Measurements from ENCODE around the gene ZNF23.

Gene ZNF23

DNA sequence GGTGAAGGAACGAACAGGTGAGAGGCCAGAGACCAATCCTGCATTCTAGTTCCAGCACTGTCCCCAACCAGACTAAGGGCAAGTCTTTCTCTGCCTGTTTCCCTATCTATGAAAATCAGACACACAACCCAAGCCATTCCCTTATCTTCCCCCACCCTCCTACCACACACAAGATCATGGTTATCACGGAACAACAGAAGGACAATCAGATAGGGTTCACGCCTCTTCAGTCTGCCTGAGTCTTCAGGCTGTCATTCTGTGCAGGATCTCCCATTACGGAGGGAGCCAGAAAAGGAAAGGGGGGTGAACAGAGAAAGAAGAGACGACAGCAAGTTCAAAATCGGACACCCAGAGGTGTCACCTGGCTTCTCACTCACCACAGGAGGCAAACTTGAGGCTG is 31.3 kb downstream of the ZNF23 start:
- Histone ChIP-seq H3K9me3 (replicated peaks in 1 of 2; ENCODE audit: control insufficient read depth in 2 of 2, insufficient read depth in 1 of 2, low read depth in 1 of 2, low read length in 2 of 2) (no peaks in the 10 kb centered on the region), H3K79me1 (ENCODE audit: low read depth, low read length) (no peaks in the 10 kb centered on the region), H2AK5ac (ENCODE audit: low read depth, low read length) (no peak overlapping the region), H3K23ac (ENCODE audit: low read depth, low read length, poor library complexity) (no peak overlapping the region), H3K18ac (ENCODE audit: low read length) (no peak overlapping the region), H2BK12ac (ENCODE audit: low read length) (no peak overlapping the region), H3K36me3 (replicated peaks in 1 of 2; ENCODE audit: control insufficient read depth in 2 of 2, insufficient read depth in 2 of 2, low read length in 2 of 2) (no peaks in the 10 kb centered on the region), H3K9ac (ENCODE audit: low read depth, low read length, poor library complexity) (no peak overlapping the region), H3K4me1 (ENCODE audit: control insufficient read depth in 2 of 2, insufficient read depth in 1 of 2, low read depth in 1 of 2, low read length in 2 of 2) (peaks cover 0 to 5% of the 10 kb centered on the region in 2 donors), H3K27ac (replicated peaks; ENCODE audit: low read length) (no peak overlapping the region), H2BK5ac (ENCODE audit: low read length) (no peak overlapping the region), H4K8ac (ENCODE audit: low read depth, low read length) (no peak overlapping the region), H2AFZ (ENCODE audit: low read length) (no peak overlapping the region), H3K27me3 (ENCODE audit: control insufficient read depth in 3 of 3, insufficient read depth in 3 of 3, low read depth in 1 of 3, low read length in 3 of 3) (peaks cover 0 to 12% (median 2%) of the 10 kb centered on the region in 3 experiments), H2BK15ac (ENCODE audit: low read length) (no peak overlapping the region), H2BK120ac (ENCODE audit: low read depth, low read length) (no peak overlapping the region), H3K4ac (ENCODE audit: low read length) (no peak overlapping the region), H3K4me3 (ENCODE audit: low read length in 2 of 2) (no peak overlapping the region), H3K4me2 (ENCODE audit: insufficient read depth, low read length, poor library complexity, severe bottlenecking) (no peak overlapping the region), H4K91ac (ENCODE audit: low read depth, low read length, poor library complexity) (no peak overlapping the region), H3K14ac (ENCODE audit: low read length) (no peak overlapping the region)
- no CpG with 5 or more reads among the region's 6 CpGs for WGBS, 2 donors (ENCODE audit: extremely low coverage in 2 of 2, insufficient read length in 2 of 2, insufficient replicate concordance in 1 of 2)
- no peak for DNase-seq (ENCODE audit: low spot score)

DNA sequence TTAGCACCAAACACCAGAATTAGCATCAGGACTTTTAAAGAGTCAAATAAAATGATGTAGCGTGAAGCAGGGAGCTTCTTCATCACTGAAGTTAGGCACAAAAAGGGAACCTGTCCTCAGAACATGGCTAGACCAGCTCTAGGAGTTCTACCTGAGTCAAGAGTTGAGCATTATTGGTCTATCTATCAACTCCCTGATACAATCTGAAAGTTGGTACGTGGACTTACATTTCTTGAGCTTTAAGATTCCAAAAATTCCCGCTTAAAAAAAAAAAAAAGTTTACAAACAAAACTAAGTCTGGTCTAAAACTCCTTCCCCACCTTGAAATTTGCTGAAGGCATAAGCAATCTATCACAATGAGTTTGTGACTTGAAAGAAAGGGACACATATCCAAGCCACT is 32.5 kb downstream of the ZNF23 start:
- no peak overlapping the region for H3K4me2 ChIP-seq (ENCODE audit: insufficient read depth, low read length, poor library complexity, severe bottlenecking)
- H3K27ac ChIP-seq (replicated peaks; ENCODE audit: low read length): no peak overlapping the region
- no peak overlapping the region for H3K23ac ChIP-seq (ENCODE audit: low read depth, low read length, poor library complexity)
- no peak overlapping the region for H2BK5ac ChIP-seq (ENCODE audit: low read length)
- H3K36me3 ChIP-seq (replicated peaks in 1 of 2; ENCODE audit: control insufficient read depth in 2 of 2, insufficient read depth in 2 of 2, low read length in 2 of 2): no peaks in the 10 kb centered on the region
- H3K4me3 ChIP-seq (ENCODE audit: low read length in 2 of 2): no peak overlapping the region
- no peak overlapping the region for H4K8ac ChIP-seq (ENCODE audit: low read depth, low read length)
- no peak overlapping the region for H4K91ac ChIP-seq (ENCODE audit: low read depth, low read length, poor library complexity)
- no peak overlapping the region for H2AK5ac ChIP-seq (ENCODE audit: low read depth, low read length)
- no peaks in the 10 kb centered on the region for H3K9me3 ChIP-seq (replicated peaks in 1 of 2; ENCODE audit: control insufficient read depth in 2 of 2, insufficient read depth in 1 of 2, low read depth in 1 of 2, low read length in 2 of 2)
- no peak overlapping the region for H2BK15ac ChIP-seq (ENCODE audit: low read length)
- H3K9ac ChIP-seq (ENCODE audit: low read depth, low read length, poor library complexity): no peak overlapping the region
- H2BK120ac ChIP-seq (ENCODE audit: low read depth, low read length): no peak overlapping the region
- H3K4me1 ChIP-seq (ENCODE audit: control insufficient read depth in 2 of 2, insufficient read depth in 1 of 2, low read depth in 1 of 2, low read length in 2 of 2): peaks cover 0 to 7% of the 10 kb centered on the region in 2 donors
- H2AFZ ChIP-seq (ENCODE audit: low read length): no peak overlapping the region
- no peak overlapping the region for H3K18ac ChIP-seq (ENCODE audit: low read length)
- H3K14ac ChIP-seq (ENCODE audit: low read length): no peak overlapping the region
- H3K4ac ChIP-seq (ENCODE audit: low read length): no peak overlapping the region
- H3K27me3 ChIP-seq (ENCODE audit: control insufficient read depth in 3 of 3, insufficient read depth in 3 of 3, low read depth in 1 of 3, low read length in 3 of 3): peaks cover 0 to 24% (median 6%) of the 10 kb centered on the region in 3 experiments
- no peak for DNase-seq (ENCODE audit: low spot score)
- no CpG with 5 or more reads among the region's 3 CpGs for WGBS, 2 donors (ENCODE audit: extremely low coverage in 2 of 2, insufficient read length in 2 of 2, insufficient replicate concordance in 1 of 2)
- no peak overlapping the region for H2BK12ac ChIP-seq (ENCODE audit: low read length)
- no peaks in the 10 kb centered on the region for H3K79me1 ChIP-seq (ENCODE audit: low read depth, low read length)

DNA sequence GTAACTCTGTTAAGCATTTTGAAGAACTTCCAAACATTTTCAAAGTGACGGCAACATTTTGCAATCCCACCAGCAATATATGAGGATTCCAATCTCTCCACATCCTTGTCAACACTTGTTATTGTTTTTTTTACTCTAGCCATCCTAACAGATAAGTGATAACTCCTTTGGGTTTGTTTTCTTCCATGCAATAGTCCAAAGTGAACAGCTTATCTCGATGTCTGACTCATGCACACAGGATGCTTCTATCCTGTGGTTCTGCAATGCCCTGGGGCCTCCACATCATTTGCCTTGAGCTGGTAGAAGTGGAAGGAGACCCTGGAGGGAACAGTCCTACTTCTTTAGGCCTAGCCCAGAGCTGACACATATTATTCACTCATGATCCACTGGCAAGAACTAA is 33.2 kb downstream of the ZNF23 start:
- no peak overlapping the region for H3K18ac ChIP-seq (ENCODE audit: low read length)
- H4K8ac ChIP-seq (ENCODE audit: low read depth, low read length): no peak overlapping the region
- no peaks in the 10 kb centered on the region for H3K79me1 ChIP-seq (ENCODE audit: low read depth, low read length)
- H3K27ac ChIP-seq (replicated peaks; ENCODE audit: low read length): no peak overlapping the region
- H2BK15ac ChIP-seq (ENCODE audit: low read length): no peak overlapping the region
- H3K9ac ChIP-seq (ENCODE audit: low read depth, low read length, poor library complexity): no peak overlapping the region
- no peak overlapping the region for H2BK12ac ChIP-seq (ENCODE audit: low read length)
- no peaks in the 10 kb centered on the region for H3K9me3 ChIP-seq (replicated peaks in 1 of 2; ENCODE audit: control insufficient read depth in 2 of 2, insufficient read depth in 1 of 2, low read depth in 1 of 2, low read length in 2 of 2)
- no peak overlapping the region for H3K4me3 ChIP-seq (ENCODE audit: low read length in 2 of 2)
- H2AFZ ChIP-seq (ENCODE audit: low read length): no peak overlapping the region
- peaks cover 0 to 7% of the 10 kb centered on the region in 2 donors for H3K4me1 ChIP-seq (ENCODE audit: control insufficient read depth in 2 of 2, insufficient read depth in 1 of 2, low read depth in 1 of 2, low read length in 2 of 2)
- H3K27me3 ChIP-seq (ENCODE audit: control insufficient read depth in 3 of 3, insufficient read depth in 3 of 3, low read depth in 1 of 3, low read length in 3 of 3): peaks cover 0 to 31% (median 7%) of the 10 kb centered on the region in 3 experiments
- no peaks in the 10 kb centered on the region for H3K36me3 ChIP-seq (replicated peaks in 1 of 2; ENCODE audit: control insufficient read depth in 2 of 2, insufficient read depth in 2 of 2, low read length in 2 of 2)
- no peak overlapping the region for H2AK5ac ChIP-seq (ENCODE audit: low read depth, low read length)
- no peak overlapping the region for H4K91ac ChIP-seq (ENCODE audit: low read depth, low read length, poor library complexity)
- no peak overlapping the region for H3K4me2 ChIP-seq (ENCODE audit: insufficient read depth, low read length, poor library complexity, severe bottlenecking)
- WGBS, 2 donors (ENCODE audit: extremely low coverage in 2 of 2, insufficient read length in 2 of 2, insufficient replicate concordance in 1 of 2): no CpG with 5 or more reads among the region's 2 CpGs
- H3K14ac ChIP-seq (ENCODE audit: low read length): no peak overlapping the region
- no peak overlapping the region for H2BK120ac ChIP-seq (ENCODE audit: low read depth, low read length)
- DNase-seq (ENCODE audit: low spot score): no peak
- H2BK5ac ChIP-seq (ENCODE audit: low read length): no peak overlapping the region
- H3K4ac ChIP-seq (ENCODE audit: low read length): no peak overlapping the region
- no peak overlapping the region for H3K23ac ChIP-seq (ENCODE audit: low read depth, low read length, poor library complexity)

DNA sequence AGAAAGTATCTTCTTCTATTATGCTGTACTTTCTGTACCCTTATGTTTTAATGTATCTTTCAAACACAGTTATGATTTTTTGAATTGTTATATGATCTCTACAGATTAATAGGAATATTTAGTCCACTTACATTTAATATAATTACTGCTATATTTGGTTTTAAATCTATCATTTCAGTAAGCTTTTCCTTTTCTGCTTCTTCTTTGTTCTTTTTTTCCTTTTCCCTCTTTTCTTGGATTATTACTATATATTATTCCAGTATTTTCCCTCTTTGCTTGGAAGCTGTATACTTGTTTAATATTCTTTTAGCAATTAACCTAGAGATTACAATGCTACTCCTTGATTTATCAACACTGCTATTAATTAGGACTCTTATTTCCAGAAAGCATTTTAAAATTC is 33.7 kb downstream of the ZNF23 start:
- Histone ChIP-seq H3K4me3 (ENCODE audit: low read length in 2 of 2) (no peak overlapping the region), H3K14ac (ENCODE audit: low read length) (no peak overlapping the region), H2AK5ac (ENCODE audit: low read depth, low read length) (no peak overlapping the region), H3K36me3 (replicated peaks in 1 of 2; ENCODE audit: control insufficient read depth in 2 of 2, insufficient read depth in 2 of 2, low read length in 2 of 2) (no peaks in the 10 kb centered on the region), H3K18ac (ENCODE audit: low read length) (no peak overlapping the region), H3K4ac (ENCODE audit: low read length) (no peak overlapping the region), H3K27me3 (ENCODE audit: control insufficient read depth in 3 of 3, insufficient read depth in 3 of 3, low read depth in 1 of 3, low read length in 3 of 3) (peaks cover 0 to 34% (median 7%) of the 10 kb centered on the region in 3 experiments), H3K9ac (ENCODE audit: low read depth, low read length, poor library complexity) (no peak overlapping the region), H3K9me3 (replicated peaks in 1 of 2; ENCODE audit: control insufficient read depth in 2 of 2, insufficient read depth in 1 of 2, low read depth in 1 of 2, low read length in 2 of 2) (no peaks in the 10 kb centered on the region), H2AFZ (ENCODE audit: low read length) (no peak overlapping the region), H2BK15ac (ENCODE audit: low read length) (no peak overlapping the region), H3K79me1 (ENCODE audit: low read depth, low read length) (no peaks in the 10 kb centered on the region), H2BK5ac (ENCODE audit: low read length) (no peak overlapping the region), H3K4me2 (ENCODE audit: insufficient read depth, low read length, poor library complexity, severe bottlenecking) (no peak overlapping the region), H4K91ac (ENCODE audit: low read depth, low read length, poor library complexity) (no peak overlapping the region), H4K8ac (ENCODE audit: low read depth, low read length) (no peak overlapping the region), H3K27ac (replicated peaks; ENCODE audit: low read length) (no peak overlapping the region), H2BK120ac (ENCODE audit: low read depth, low read length) (no peak overlapping the region), H2BK12ac (ENCODE audit: low read length) (no peak overlapping the region), H3K4me1 (ENCODE audit: control insufficient read depth in 2 of 2, insufficient read depth in 1 of 2, low read depth in 1 of 2, low read length in 2 of 2) (peaks cover 0 to 7% of the 10 kb centered on the region in 2 donors), H3K23ac (ENCODE audit: low read depth, low read length, poor library complexity) (no peak overlapping the region)
- no peak for DNase-seq (ENCODE audit: low spot score)

All from neuronal stem cell (in vitro differentiated cells).